M059J (cell line): ENCODE results near the gene TIAM1. TPM values are rescaled to one million over a fixed set of nuclear protein-coding genes. Genes with fewer than 3 reads are reported as not detected.

Experiments used
- DNase-seq: peaks from one replicate; pipeline ENCODE4 v3.0.0-alpha.2; 2012; ENCODE audit warnings: low read depth
- total RNA-seq: library from RNA; depleted of rRNA; stranded (reverse); fragments of >200 nt; shearing (Covaris generic); gene quantifications from 2 replicates; pipeline ENCODE4 v1.2.3, GENCODE V29; 2014

The TIAM1 gene
- total RNA-seq, 1 experiment from 2014 or later, result 0.30 TPM

GRCh38 chr21:31176080-31176551 is 167.9 kb downstream of the TIAM1 start:
- no peak for DNase-seq

- no peak for DNase-seq
Observed at GRCh38 chr21:31173881-31174555, 170.0 kb downstream of the TIAM1 start.

GRCh38 chr21:31172328-31172727 is 171.7 kb downstream of the TIAM1 start:
- no peak for DNase-seq

DNA sequence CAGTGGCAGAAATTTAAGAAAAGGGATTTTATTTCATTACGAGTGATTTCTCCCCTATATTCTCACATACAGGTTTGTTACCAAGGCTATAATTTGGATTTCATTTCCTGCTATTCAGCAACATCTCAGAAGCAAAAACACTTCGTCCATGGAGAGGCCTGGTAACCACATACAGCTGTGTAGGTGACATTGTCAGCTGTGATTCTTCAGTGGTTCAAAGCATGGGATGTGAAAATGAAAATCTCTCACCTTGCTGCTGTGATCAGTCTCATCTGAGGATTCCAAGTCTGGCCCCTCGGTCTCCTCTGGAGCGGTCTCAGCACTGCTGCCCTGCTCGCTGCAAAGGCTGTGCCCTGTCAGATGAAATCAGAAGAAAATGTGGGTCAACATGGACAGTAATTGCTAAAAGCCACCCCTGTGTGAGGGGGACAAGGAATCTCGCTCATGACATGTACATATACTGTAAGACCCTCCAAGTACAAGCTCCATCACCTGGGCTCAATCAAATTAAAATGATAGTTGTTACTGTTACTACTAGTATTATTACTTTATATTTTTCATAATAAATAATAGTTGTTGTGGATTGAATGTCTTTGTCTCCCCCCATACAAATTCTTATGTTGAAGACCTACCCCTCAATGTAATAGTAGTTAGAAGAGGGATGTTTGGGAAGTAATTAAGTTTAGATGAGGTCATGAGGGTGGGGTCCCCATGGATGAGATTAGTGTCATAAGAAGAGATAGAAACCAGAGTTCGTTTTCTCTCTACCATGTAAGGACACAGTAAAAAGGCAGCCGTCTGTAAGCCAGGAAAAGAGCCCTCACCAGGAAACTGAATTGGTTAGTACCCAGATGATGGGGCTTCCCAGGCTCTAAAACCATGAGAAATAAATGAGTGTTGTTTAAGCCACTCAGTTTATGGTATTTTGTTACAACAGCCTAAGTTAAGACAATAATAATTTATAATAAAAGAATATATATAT is 179.1 kb downstream of the TIAM1 start:
- DNase-seq, result no peak

DNA sequence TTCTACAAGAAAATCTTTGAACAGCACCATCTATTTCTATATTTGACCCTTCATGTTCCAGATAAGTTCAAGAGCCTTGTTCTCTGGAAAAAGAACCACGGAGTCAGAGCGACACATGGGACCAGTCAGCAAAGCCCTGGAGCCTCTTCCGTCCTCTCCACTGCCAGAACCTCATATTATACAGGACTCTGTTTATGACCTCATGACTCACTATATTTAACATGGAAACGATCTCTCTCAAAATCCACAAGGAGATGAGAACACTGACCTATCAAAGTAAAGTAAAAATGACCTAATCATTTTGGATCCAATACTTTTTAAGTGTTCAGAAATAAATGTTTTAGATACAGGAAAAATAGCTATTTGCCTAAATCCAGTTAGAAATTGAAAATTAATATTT is 181.2 kb downstream of the TIAM1 start:
- peak; percentile 22 for DNase-seq

DNA sequence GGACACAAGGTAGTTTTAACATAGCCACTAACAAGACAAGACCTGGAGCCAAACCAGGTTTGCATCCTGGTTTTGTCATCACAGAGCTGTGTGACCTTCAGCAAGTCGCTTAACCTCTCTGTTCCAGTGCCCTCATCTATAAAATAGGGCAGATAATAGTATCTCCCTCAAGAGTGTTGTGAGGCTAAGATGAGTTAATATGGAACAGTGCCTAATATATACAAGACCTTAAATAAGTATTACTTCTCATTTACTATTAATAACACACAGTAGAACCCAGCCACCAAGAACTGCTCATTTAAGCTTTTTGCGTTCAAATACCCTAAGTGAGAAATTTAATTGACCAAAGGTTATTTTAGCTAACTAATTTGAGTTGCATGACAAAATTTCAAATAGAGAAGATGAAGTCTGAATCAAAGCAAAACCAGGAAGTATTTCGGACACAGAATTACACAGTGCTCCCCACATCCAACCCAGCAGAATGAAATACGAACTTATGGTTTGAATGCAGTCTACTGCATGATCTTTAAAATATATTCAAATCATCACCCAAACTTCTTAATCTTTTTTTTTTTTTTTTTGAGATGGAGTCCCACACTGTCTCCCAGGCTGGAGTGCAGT is 181.9 kb downstream of the TIAM1 start:
- DNase-seq, result no peak

DNA sequence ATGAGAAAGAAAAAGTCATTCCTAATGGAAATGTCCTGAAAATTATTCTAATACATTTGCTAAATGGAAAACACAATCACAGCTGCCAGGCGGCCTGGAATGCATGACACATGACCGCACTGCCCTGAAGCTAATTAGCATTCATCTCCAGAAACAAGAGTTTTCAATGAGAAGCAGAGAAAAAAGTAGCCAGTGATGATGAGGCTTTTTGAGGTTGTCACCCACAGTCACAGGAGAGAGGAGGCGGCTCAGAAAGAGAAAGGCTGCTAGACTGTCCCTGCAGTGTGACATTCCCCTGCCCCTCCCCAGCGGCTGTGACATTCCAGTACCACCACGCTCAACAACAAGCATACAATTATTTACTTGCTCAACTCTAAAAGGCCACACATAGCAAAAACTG is 182.9 kb downstream of the TIAM1 start:
- peak; percentile 49 for DNase-seq

DNA sequence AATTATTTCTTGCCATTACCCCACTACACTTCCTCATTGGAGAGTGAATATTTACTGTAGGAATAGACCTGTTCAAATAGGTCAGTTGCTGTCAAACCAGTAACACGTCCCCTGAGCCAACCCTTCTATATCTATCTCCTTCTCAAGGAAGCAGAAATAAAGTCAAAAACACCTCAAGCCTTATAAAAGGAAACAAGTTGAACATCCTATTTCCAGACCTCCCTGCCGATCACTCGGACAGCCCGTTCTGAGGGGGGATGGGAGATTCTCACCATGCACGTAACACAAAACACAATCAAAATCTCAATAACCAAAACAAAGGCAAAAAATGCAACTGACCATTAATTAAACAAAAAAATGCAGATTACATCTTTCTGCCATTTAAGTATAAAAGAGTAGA is 184.3 kb downstream of the TIAM1 start:
- no peak for DNase-seq

- DNase-seq, result no peak
Observed at GRCh38 chr21:31158789-31159581, 185.1 kb downstream of the TIAM1 start.

GRCh38 chr21:31157756-31158155 is 186.3 kb downstream of the TIAM1 start:
- no peak for DNase-seq

DNA sequence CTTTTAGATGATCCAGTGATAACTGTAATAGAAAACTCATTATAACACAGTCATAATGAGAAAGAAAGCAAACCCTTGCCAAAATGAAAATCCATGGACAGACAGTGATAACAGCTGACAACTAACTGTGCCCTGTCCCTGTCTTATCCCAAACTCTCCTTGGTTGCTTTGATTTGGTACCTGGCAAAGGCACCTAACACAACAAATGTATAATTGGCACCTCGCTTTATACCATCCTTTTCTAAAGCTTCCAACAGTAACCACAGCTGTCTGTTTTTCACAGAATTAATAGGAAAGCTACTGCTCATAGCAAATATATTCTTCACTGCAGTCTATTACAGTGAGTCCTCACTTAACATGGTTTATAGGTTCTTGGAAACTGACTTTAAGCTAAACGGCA is 187.4 kb downstream of the TIAM1 start:
- DNase-seq, result no peak

- DNase-seq, result no peak
Observed at GRCh38 chr21:31156169-31156568, 187.9 kb downstream of the TIAM1 start.

DNA sequence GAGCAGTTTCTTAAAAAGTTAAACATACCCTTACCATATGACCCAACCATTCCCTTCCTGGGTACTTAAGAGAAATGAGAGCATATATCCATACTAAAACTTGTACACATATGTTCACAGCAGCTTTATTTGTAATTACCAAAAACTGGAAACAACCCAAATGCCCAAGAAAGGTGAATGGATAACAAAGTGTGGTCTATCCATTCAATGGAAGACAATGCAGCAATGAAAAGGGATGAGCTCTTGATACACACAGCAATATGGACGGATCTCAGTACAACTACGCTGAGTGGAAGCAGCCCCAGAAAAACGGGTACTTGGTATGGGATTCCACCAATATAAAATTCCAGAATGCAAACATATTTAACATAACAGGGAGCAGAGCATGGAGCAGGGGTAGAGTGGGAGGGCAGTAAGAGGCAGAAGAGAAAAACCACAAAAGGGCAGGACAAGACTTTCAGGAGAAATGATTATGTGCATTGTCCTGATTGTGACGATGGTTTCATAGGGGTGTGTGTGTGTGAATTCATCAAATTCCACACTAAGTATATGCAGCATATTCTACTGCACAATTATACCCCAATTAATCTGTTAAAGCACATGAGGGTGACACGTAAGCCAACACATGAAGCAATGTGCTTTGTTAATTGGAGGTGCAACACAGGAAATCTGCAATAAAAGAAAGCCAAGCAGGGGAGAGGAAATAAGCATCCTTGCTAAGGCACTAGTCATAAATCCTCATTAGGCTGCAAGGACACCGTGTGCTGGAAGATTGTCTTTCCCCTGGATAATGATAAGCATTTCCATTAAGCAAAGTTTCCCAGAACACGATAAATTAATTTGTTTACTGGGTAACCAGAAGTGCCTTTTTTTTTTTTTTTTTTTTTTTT is 192.7 kb downstream of the TIAM1 start:
- no peak for DNase-seq

GRCh38 chr21:31145274-31145673 is 198.8 kb downstream of the TIAM1 start:
- no peak for DNase-seq

- no peak for DNase-seq
Observed at GRCh38 chr21:31143036-31143435, 201.0 kb downstream of the TIAM1 start.

GRCh38 chr21:31142600-31142999 is 201.5 kb downstream of the TIAM1 start:
- DNase-seq, result no peak

GRCh38 chr21:31141389-31142000 is 202.6 kb downstream of the TIAM1 start:
- DNase-seq, result no peak

GRCh38 chr21:31140676-31141075 is 203.4 kb downstream of the TIAM1 start:
- no peak for DNase-seq

- no peak for DNase-seq
Observed at GRCh38 chr21:31140025-31140424, 204.0 kb downstream of the TIAM1 start.

DNA sequence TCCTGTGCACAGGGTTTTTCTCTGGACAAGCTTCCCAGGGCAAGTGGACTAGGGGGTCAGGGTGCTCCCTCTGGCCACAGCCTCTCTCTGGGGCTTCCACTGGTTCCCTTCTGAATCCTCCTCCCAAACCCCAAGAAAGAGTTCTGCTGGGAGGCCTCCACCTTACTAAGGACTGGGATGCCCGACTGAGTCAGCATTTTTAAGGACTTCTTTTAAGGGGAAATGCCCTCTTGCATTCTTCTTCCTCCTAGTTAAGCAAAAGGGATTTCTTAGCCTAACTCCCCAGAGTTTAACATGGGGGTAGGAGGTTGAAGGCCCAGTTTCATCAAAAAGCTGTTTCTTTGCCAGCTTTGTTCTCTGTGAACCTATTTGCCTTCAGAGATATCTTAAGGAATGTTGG is 206.1 kb downstream of the TIAM1 start:
- no peak for DNase-seq
